ENCODE results near the gene DCC.

The DCC gene

GRCh38 chr18:52395146-52395852, 55.3 kb downstream of the DCC start:
- no peak for TF ChIP-seq CTCF (conservative IDR thresholded peaks at IDR 0.05)
- H3K27ac ChIP-seq: no peak overlapping the region

GRCh38 chr18:52401236-52401635, 61.2 kb downstream of the DCC start:
- no peak overlapping the region for H3K27ac ChIP-seq
- TF ChIP-seq CTCF (conservative IDR thresholded peaks at IDR 0.05): no peak

- TF ChIP-seq CTCF (conservative IDR thresholded peaks at IDR 0.05): no peak
- H3K27ac ChIP-seq: no peak overlapping the region
Measured at GRCh38 chr18:52402814-52403213, 62.8 kb downstream of the DCC start.

- H3K27ac ChIP-seq: no peak overlapping the region
- TF ChIP-seq CTCF (conservative IDR thresholded peaks at IDR 0.05): no peak
Measured at GRCh38 chr18:52403291-52404021, 63.5 kb downstream of the DCC start.

- no peak for TF ChIP-seq CTCF (conservative IDR thresholded peaks at IDR 0.05)
Measured at GRCh38 chr18:52408800-52409302, 68.9 kb downstream of the DCC start.

GRCh38 chr18:52409727-52410126, 69.7 kb downstream of the DCC start:
- TF ChIP-seq CTCF (conservative IDR thresholded peaks at IDR 0.05): no peak
- H3K27ac ChIP-seq: no peak overlapping the region

More at GRCh38 chr18:52408800-52409302, 68.9 kb downstream of the DCC start:
- no peak overlapping the region for H3K27ac ChIP-seq

- TF ChIP-seq CTCF (conservative IDR thresholded peaks at IDR 0.05): no peak
- no peak overlapping the region for H3K27ac ChIP-seq
Measured at GRCh38 chr18:52415131-52415530, 75.1 kb downstream of the DCC start.
